ENCODE data around the gene TBC1D22A.

The TBC1D22A gene

GRCh38 chr22:46937939-46938338 is 175.5 kb downstream of the TBC1D22A start:
- no peak for DNase-seq

GRCh38 chr22:46941968-46942798 is 179.7 kb downstream of the TBC1D22A start:
- no peak for DNase-seq

- no peak for DNase-seq
Observed at GRCh38 chr22:46942799-46943785, 180.6 kb downstream of the TBC1D22A start.

GRCh38 chr22:46945481-46945880 is 183.0 kb downstream of the TBC1D22A start:
- no peak for DNase-seq

- no peak for DNase-seq
Observed at GRCh38 chr22:46946383-46946962, 184.0 kb downstream of the TBC1D22A start.

GRCh38 chr22:46947516-46948257 is 185.2 kb downstream of the TBC1D22A start:
- DNase-seq, result no peak

GRCh38 chr22:46948411-46949144 is 186.1 kb downstream of the TBC1D22A start:
- no peak for DNase-seq

- no peak for DNase-seq
Observed at GRCh38 chr22:46951350-46951749, 188.9 kb downstream of the TBC1D22A start.

GRCh38 chr22:46951973-46952372 is 189.5 kb downstream of the TBC1D22A start:
- no peak for DNase-seq

- DNase-seq, result no peak
Observed at GRCh38 chr22:46953968-46954765, 191.7 kb downstream of the TBC1D22A start.

GRCh38 chr22:46954781-46955180 is 192.3 kb downstream of the TBC1D22A start:
- no peak for DNase-seq

- no peak for DNase-seq
Observed at GRCh38 chr22:46956498-46957215, 194.2 kb downstream of the TBC1D22A start.

- no peak for DNase-seq
Observed at GRCh38 chr22:46957521-46957920, 195.1 kb downstream of the TBC1D22A start.

- DNase-seq, result no peak
Observed at GRCh38 chr22:46958191-46958590, 195.7 kb downstream of the TBC1D22A start.

GRCh38 chr22:46958658-46959057 is 196.2 kb downstream of the TBC1D22A start:
- no peak for DNase-seq

- no peak for DNase-seq
Observed at GRCh38 chr22:46959369-46959768, 196.9 kb downstream of the TBC1D22A start.

- no peak for DNase-seq
Observed at GRCh38 chr22:46961591-46962295, 199.3 kb downstream of the TBC1D22A start.

GRCh38 chr22:46962406-46962805 is 200.0 kb downstream of the TBC1D22A start:
- no peak for DNase-seq
